Measurements from ENCODE around the gene FN1.

FN1 gene

DNA sequence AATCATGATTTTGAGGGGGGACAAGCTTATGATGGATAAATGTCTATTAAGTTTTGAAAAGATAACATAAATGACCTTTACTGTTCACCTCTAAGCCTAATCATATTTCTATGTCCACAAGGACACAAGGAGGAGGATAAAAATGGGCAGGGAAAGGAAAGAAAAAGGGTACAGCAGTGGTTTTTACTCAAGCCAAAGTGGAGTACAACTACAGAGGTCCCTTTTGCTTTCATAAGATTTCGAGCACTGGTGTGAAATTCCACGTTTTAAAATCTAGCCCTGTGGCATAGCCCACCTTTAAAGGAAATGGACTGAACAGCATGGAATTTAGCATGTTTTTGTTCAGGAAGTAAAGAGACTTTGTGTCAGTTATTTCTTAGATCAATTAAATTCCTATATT, 19.2 kb downstream of the FN1 start (continued):
- no peak for TF ChIP-seq ZNF157 (tag by site-specific recombination; IDR thresholded peaks at IDR 0.05)

DNA sequence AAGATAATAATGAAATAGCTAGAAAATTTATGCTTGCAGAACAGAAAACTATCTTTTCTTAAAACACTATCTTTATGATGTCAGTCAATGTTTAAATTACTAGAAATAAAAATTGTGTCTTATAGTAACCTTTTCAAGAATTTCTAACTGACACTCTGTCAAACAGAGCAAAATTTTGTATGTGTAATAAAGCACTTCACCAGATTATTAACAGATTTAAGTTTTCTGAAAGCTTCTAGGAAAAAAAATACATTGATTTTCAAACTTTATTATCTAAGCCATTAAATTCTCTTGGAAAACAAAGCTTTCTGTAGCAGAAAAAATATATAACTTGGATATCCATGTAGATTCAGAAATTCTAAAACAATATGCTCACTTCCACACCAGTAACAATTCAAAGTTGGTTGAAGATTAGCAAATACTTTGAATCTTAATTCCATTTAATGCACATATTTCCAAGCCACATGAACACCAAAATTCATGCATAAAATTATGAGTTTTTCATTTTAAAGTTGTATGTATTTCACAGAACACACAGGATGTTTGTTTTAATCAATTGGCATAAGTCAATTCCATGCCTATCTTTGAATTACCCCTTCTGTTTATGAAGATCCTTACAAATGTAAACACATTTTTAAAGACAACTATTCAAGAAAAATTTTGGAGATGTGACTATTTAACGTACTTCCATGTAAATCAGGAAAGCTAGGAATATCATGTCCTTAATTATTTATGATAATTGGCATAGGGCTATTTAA, 19.9 kb downstream of the FN1 start:
- no peak overlapping the region for H3K4me3 ChIP-seq (ENCODE audit: low read depth, low read length)
- H3K9me3 ChIP-seq (ENCODE audit: control insufficient read depth, insufficient read depth, low read depth, low read length): no peaks in the 10 kb centered on the region; the same call in 1 of the 2 replicates
- H3K36me3 ChIP-seq (ENCODE audit: control insufficient read depth in 2 of 2, insufficient read depth in 1 of 2, low read length in 2 of 2): peaks cover 27 to 54% of the 10 kb centered on the region in 2 experiments
- TF ChIP-seq BCL11B (tag by site-specific recombination; IDR thresholded peaks at IDR 0.05; ENCODE audit: low read depth) (no peak), ZNF549 (tag by site-specific recombination; IDR thresholded peaks at IDR 0.05) (no peak), ZNF621 (tag by site-specific recombination; IDR thresholded peaks at IDR 0.05) (no peak), RBAK (tag by site-specific recombination; IDR thresholded peaks at IDR 0.05) (no peak), ZNF274 (IDR thresholded peaks at IDR 0.05; ENCODE audit: low read length) (no peak), ZNF274 (tag by site-specific recombination; IDR thresholded peaks at IDR 0.05; ENCODE audit: borderline replicate concordance) (no peak), AEBP2 (tag by site-specific recombination; IDR thresholded peaks at IDR 0.05; ENCODE audit: borderline replicate concordance) (no peak), ZNF558 (tag by site-specific recombination; IDR thresholded peaks at IDR 0.05) (no peak), ZNF629 (tag by site-specific recombination; IDR thresholded peaks at IDR 0.05) (no peak), GLIS2 (tag by site-specific recombination; IDR thresholded peaks at IDR 0.05) (no peak), SCRT2 (tag by site-specific recombination; IDR thresholded peaks at IDR 0.05) (no peak), YY2 (tag by site-specific recombination; IDR thresholded peaks at IDR 0.05) (no peak), ZBTB21 (tag by site-specific recombination; IDR thresholded peaks at IDR 0.05) (no peak), ZNF623 (tag by site-specific recombination; IDR thresholded peaks at IDR 0.05) (no peak), ZNF404 (tag by site-specific recombination; IDR thresholded peaks at IDR 0.05) (no peak), ZNF48 (tag by site-specific recombination; IDR thresholded peaks at IDR 0.05) (no peak), ZFP37 (tag by site-specific recombination; IDR thresholded peaks at IDR 0.05) (no peak), ZNF112 (tag by site-specific recombination; IDR thresholded peaks at IDR 0.05) (no peak), ZFP69B (tag by site-specific recombination; IDR thresholded peaks at IDR 0.05) (no peak)
- TF ChIP-seq, protein P1, sequence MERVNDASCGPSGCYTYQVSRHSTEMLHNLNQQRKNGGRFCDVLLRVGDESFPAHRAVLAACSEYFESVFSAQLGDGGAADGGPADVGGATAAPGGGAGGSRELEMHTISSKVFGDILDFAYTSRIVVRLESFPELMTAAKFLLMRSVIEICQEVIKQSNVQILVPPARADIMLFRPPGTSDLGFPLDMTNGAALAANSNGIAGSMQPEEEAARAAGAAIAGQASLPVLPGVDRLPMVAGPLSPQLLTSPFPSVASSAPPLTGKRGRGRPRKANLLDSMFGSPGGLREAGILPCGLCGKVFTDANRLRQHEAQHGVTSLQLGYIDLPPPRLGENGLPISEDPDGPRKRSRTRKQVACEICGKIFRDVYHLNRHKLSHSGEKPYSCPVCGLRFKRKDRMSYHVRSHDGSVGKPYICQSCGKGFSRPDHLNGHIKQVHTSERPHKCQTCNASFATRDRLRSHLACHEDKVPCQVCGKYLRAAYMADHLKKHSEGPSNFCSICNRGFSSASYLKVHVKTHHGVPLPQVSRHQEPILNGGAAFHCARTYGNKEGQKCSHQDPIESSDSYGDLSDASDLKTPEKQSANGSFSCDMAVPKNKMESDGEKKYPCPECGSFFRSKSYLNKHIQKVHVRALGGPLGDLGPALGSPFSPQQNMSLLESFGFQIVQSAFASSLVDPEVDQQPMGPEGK (tag by site-specific recombination; IDR thresholded peaks at IDR 0.05): no peak
- TF ChIP-seq, protein P2, sequence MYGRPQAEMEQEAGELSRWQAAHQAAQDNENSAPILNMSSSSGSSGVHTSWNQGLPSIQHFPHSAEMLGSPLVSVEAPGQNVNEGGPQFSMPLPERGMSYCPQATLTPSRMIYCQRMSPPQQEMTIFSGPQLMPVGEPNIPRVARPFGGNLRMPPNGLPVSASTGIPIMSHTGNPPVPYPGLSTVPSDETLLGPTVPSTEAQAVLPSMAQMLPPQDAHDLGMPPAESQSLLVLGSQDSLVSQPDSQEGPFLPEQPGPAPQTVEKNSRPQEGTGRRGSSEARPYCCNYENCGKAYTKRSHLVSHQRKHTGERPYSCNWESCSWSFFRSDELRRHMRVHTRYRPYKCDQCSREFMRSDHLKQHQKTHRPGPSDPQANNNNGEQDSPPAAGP (tag by site-specific recombination; IDR thresholded peaks at IDR 0.05): no peak
- ChIA-PET POLR2A (no interaction called here), CTCF (interaction anchor here (1.2 kb wide), 2 partner anchors 35 to 40 kb away, joined by 3 read pairs; no protein-coding TSS in a partner anchor)
- H3K27ac ChIP-seq (ENCODE audit: extremely low read depth, low read depth, low read length): no peak overlapping the region
- no peaks in the 10 kb centered on the region for H3K4me1 ChIP-seq (ENCODE audit: control insufficient read depth, insufficient read depth, low read length)
